HCT116 (cell line): ENCODE data around the gene PCDHA10. TPM values are rescaled to one million over a fixed set of nuclear protein-coding genes. Genes with fewer than 3 reads are reported as not detected.
"Not testable (repeated sequence)": the region's sequence is repeated elsewhere in the genome, so short reads cannot be mapped to it uniquely, and the experiment has no call there.

Source experiments
- ATAC-seq: fragments of 200-7000 bp; cut with Tn5 transposase; 2 replicates; pipeline ENCODE4 v1.9.1; 2020; ENCODE audit warnings: mild to moderate bottlenecking, moderate library complexity
- BruUV-seq: library from RNA; stranded (reverse); fragments of 400-500 nt; replicated peaks from 2 replicates; lab custom pipeline; 2021; lab: Mats Ljungman, UMichigan
- CTCF ChIA-PET: fragments of 300-600 bp; sonication (Branson Sonifier 250); formaldehyde crosslinking; loops from one replicate; lab custom pipeline; 2021; ENCODE audit warnings: antibody characterized with exemption; lab: Charles Lee
- POLR2A ChIA-PET: fragments of 300-600, 350-600 bp; sonication (Branson Sonifier 250); formaldehyde crosslinking; loops from one replicate; lab custom pipeline; 2021; ENCODE audit warnings: antibody characterized with exemption; lab: Charles Lee
- RAD21 ChIA-PET, 2 experiments: fragments of 300-600 bp; sonication (Branson Sonifier 250); formaldehyde crosslinking; loops; one replicate each; lab custom pipeline; 2023; ENCODE audit warnings: low total read pairs in 2 of 2; ENCODE audit not compliant: uncharacterized antibody in 2 of 2, unreplicated experiment in 2 of 2, low non-redundant PET in 1 of 2; lab: Charles Lee
- DNase-seq: peaks from one replicate; pipeline ENCODE4 v3.0.0-alpha.2; 2010; ENCODE audit warnings: low read depth, low spot score
- H2AFZ ChIP-seq: fragments of 200-600 bp; shearing (Covaris generic), sonication (generic); 2 replicates; pipeline ENCODE4 v1.6.1; 2017; ENCODE audit warnings: low read depth, mixed run types, mixed read lengths, antibody characterized with exemption, low read length; ENCODE audit not compliant: poor library complexity, severe bottlenecking
- H3K27ac ChIP-seq: 2 replicates; pipeline ENCODE4 v1.5.1; 2012; ENCODE audit warnings: low read depth, low read length
- H3K27me3 ChIP-seq: fragments of 200-600 bp; sonication (generic); 2 replicates; pipeline ENCODE4 v1.6.1; 2016; ENCODE audit warnings: mixed run types, low read length, mixed read lengths; ENCODE audit not compliant: insufficient read depth
- H3K36me3 ChIP-seq, 2 experiments: fragments of 200-500 bp in 1 of 2; fragments of 200-600 bp in 1 of 2; sonication (Bioruptor generic) in 1 of 2; sonication (generic) in 1 of 2; 2 replicates each; pipeline versions ENCODE4 v1.5.1 to v1.6.1; 2014 to 2016; ENCODE audit warnings: low read length in 2 of 2, inconsistent platforms in 1 of 2, mixed read lengths in 1 of 2, mixed run types in 1 of 2; ENCODE audit not compliant: insufficient read depth in 2 of 2, control insufficient read depth in 1 of 2
- H3K4me1 ChIP-seq, 2 experiments: fragments of 200-600 bp in 1 of 2; sonication (generic) in 1 of 2; 2 replicates each; pipeline versions ENCODE4 v1.5.1 to v1.6.1; 2012 to 2017; ENCODE audit warnings: low read length in 2 of 2, inconsistent platforms in 1 of 2, mild to moderate bottlenecking in 1 of 2, mixed read lengths in 1 of 2, mixed run types in 1 of 2, moderate library complexity in 1 of 2; ENCODE audit not compliant: insufficient read depth in 2 of 2, control insufficient read depth in 1 of 2
- H3K4me2 ChIP-seq: fragments of 200-600 bp; sonication (generic); 2 replicates; pipeline ENCODE4 v1.6.1; 2017; ENCODE audit warnings: mixed run types, low read length, mixed read lengths
- H3K4me3 ChIP-seq, 2 experiments: fragments of 200-600 bp in 1 of 2; sonication (generic) in 1 of 2; replicated peaks in 1 of 2; 2 replicates each; pipeline ENCODE4 v1.5.1; 2011 to 2016; ENCODE audit warnings: low read length in 2 of 2, control low read depth in 1 of 2, low read depth in 1 of 2, mild to moderate bottlenecking in 1 of 2, mixed read lengths in 1 of 2, mixed run types in 1 of 2
- H3K79me2 ChIP-seq: fragments of 200-600 bp; sonication (generic); 2 replicates; pipeline ENCODE4 v1.6.1; 2017; ENCODE audit warnings: mild to moderate bottlenecking, mixed run types, low read length, moderate library complexity, mixed read lengths; ENCODE audit not compliant: insufficient read depth
- H3K9ac ChIP-seq: fragments of 200-600 bp; sonication (generic); 2 replicates; pipeline ENCODE4 v1.6.1; 2016; ENCODE audit warnings: low read length, mixed read lengths
- H3K9me2 ChIP-seq: fragments of 200-600 bp; sonication (generic), shearing (Covaris generic); 2 replicates; pipeline ENCODE4 v1.6.1; 2017; ENCODE audit warnings: mixed run types, mild to moderate bottlenecking, moderate library complexity; ENCODE audit not compliant: insufficient read depth
- H3K9me3 ChIP-seq, 2 experiments: fragments of 200-500 bp in 1 of 2; fragments of 200-600 bp in 1 of 2; sonication (Bioruptor generic) in 1 of 2; sonication (generic) in 1 of 2; 2 replicates each; pipeline ENCODE4 v1.6.1; 2014 to 2017; ENCODE audit warnings: low read length in 2 of 2, mixed read lengths in 2 of 2, inconsistent platforms in 1 of 2, low read depth in 1 of 2, mild to moderate bottlenecking in 1 of 2, mixed run types in 1 of 2, moderate library complexity in 1 of 2; ENCODE audit not compliant: control insufficient read depth in 1 of 2, insufficient read depth in 1 of 2
- H4K20me1 ChIP-seq: fragments of 200-600 bp; sonication (generic), shearing (Covaris generic); 2 replicates; pipeline ENCODE4 v1.6.1; 2017; ENCODE audit warnings: mixed run types, mild to moderate bottlenecking, moderate library complexity; ENCODE audit not compliant: insufficient read depth
- CEBPB ChIP-seq: IDR thresholded peaks from 2 replicates; pipeline ENCODE4 v1.6.1; 2012; ENCODE audit warnings: low read depth
- CTCF ChIP-seq, 3 experiments: fragments of 200-600 bp in 1 of 3; sonication (generic) in 1 of 3; IDR thresholded peaks in 2 of 3; conservative IDR thresholded peaks in 1 of 3; 2 replicates each; pipeline ENCODE4 v1.5.1; 2012 to 2017; ENCODE audit warnings: low read depth in 2 of 3, low read length in 2 of 3, antibody characterized with exemption in 1 of 3, borderline replicate concordance in 1 of 3, control low read depth in 1 of 3, mild to moderate bottlenecking in 1 of 3, mixed read lengths in 1 of 3, mixed run types in 1 of 3, moderate library complexity in 1 of 3; ENCODE audit not compliant: insufficient read depth in 1 of 3
- EGR1 ChIP-seq: IDR thresholded peaks from 2 replicates; pipeline ENCODE4 v1.6.1; 2012; ENCODE audit warnings: low read depth
- ELF1 ChIP-seq: IDR thresholded peaks from 2 replicates; pipeline ENCODE4 v1.6.1; 2012; ENCODE audit warnings: low read depth, borderline replicate concordance
- EZH2 ChIP-seq: fragments of 200-600 bp; sonication (generic); IDR thresholded peaks from 2 replicates; pipeline ENCODE4 v1.6.1; 2017; ENCODE audit warnings: antibody characterized with exemption, mixed run types
- FOSL1 ChIP-seq: IDR thresholded peaks from 2 replicates; pipeline ENCODE4 v1.6.1; 2012; ENCODE audit warnings: low read depth
- JUND ChIP-seq: IDR thresholded peaks from 2 replicates; pipeline ENCODE4 v1.6.1; 2012
- POLR2AphosphoS5 ChIP-seq: IDR thresholded peaks from 2 replicates; pipeline ENCODE4 v1.6.1; 2011; ENCODE audit warnings: mild to moderate bottlenecking, low read depth, low read length, moderate library complexity
- SRF ChIP-seq: IDR thresholded peaks from 2 replicates; pipeline ENCODE4 v1.6.1; 2012; ENCODE audit warnings: low read depth
- TCF7L2 ChIP-seq: IDR thresholded peaks from 2 replicates; pipeline ENCODE4 v1.7.0; 2011; ENCODE audit warnings: borderline replicate concordance, inconsistent platforms; ENCODE audit not compliant: insufficient read depth, insufficient read length; ENCODE audit errors: extremely low read depth
- YY1 ChIP-seq: IDR thresholded peaks from 2 replicates; pipeline ENCODE4 v1.6.1; 2011; ENCODE audit warnings: low read length, low read depth, moderate library complexity, mild to moderate bottlenecking; ENCODE audit not compliant: insufficient replicate concordance; ENCODE audit errors: extremely low read depth
- intact Hi-C: fragments of 100-400 bp; cut with micrococcal nuclease; formaldehyde crosslinking; loops from 2 replicates; pipeline ENCODE4 v1.10.0; 2022
- total RNA-seq: library from RNA; stranded (reverse); gene quantifications from one replicate; pipeline ENCODE4 v1.2.1, GENCODE V29; 2021; ENCODE audit not compliant: unreplicated experiment
- TF ChIP-seq, protein P1 (sequence below): IDR thresholded peaks from 2 replicates; pipeline ENCODE4 v1.6.1; 2012; ENCODE audit warnings: low read depth
- TF ChIP-seq, protein P2 (sequence below): IDR thresholded peaks from 2 replicates; pipeline ENCODE4 v1.6.1; 2012
- TF ChIP-seq, protein P3 (sequence below): IDR thresholded peaks from 2 replicates; pipeline ENCODE4 v1.6.1; 2012

The PCDHA10 gene
- total RNA-seq, 1 experiment from 2014 or later, result 0.05 TPM

GRCh38 chr5:140876541-140877261 lies 21.0 kb downstream of the PCDHA10 start:
- H3K9me2 ChIP-seq, DNase-seq, H3K36me3 ChIP-seq, POLR2A ChIA-PET, BruUV-seq, H3K27ac ChIP-seq, H3K4me1 ChIP-seq, H3K27me3 ChIP-seq, H3K4me3 ChIP-seq, H3K79me2 ChIP-seq, H3K4me2 ChIP-seq, H3K9ac ChIP-seq, ATAC-seq, H3K9me3 ChIP-seq, intact Hi-C loops, H4K20me1 ChIP-seq, H2AFZ ChIP-seq, RAD21 ChIA-PET: not testable (repeated sequence)
- TF ChIP-seq, protein P1, sequence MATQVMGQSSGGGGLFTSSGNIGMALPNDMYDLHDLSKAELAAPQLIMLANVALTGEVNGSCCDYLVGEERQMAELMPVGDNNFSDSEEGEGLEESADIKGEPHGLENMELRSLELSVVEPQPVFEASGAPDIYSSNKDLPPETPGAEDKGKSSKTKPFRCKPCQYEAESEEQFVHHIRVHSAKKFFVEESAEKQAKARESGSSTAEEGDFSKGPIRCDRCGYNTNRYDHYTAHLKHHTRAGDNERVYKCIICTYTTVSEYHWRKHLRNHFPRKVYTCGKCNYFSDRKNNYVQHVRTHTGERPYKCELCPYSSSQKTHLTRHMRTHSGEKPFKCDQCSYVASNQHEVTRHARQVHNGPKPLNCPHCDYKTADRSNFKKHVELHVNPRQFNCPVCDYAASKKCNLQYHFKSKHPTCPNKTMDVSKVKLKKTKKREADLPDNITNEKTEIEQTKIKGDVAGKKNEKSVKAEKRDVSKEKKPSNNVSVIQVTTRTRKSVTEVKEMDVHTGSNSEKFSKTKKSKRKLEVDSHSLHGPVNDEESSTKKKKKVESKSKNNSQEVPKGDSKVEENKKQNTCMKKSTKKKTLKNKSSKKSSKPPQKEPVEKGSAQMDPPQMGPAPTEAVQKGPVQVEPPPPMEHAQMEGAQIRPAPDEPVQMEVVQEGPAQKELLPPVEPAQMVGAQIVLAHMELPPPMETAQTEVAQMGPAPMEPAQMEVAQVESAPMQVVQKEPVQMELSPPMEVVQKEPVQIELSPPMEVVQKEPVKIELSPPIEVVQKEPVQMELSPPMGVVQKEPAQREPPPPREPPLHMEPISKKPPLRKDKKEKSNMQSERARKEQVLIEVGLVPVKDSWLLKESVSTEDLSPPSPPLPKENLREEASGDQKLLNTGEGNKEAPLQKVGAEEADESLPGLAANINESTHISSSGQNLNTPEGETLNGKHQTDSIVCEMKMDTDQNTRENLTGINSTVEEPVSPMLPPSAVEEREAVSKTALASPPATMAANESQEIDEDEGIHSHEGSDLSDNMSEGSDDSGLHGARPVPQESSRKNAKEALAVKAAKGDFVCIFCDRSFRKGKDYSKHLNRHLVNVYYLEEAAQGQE, result peak; percentile 16; the same call in 1 of the 2 replicates
- CTCF ChIA-PET, result interaction anchor here (1.3 kb wide), 1 partner anchor 164 kb away, joined by 13 read pairs; no protein-coding TSS in a partner anchor

GRCh38 chr5:140877262-140877581 lies 21.5 kb downstream of the PCDHA10 start:
- POLR2A ChIA-PET, result no interaction called here
- BruUV-seq, result no TSS peak
- ATAC-seq, result no peak
- TF ChIP-seq FOSL1, result no peak
- TF ChIP-seq EGR1, result no peak
- TF ChIP-seq, protein P2, sequence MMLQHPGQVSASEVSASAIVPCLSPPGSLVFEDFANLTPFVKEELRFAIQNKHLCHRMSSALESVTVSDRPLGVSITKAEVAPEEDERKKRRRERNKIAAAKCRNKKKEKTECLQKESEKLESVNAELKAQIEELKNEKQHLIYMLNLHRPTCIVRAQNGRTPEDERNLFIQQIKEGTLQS, result no peak
- no peak for TF ChIP-seq EZH2
- TF ChIP-seq CEBPB, result no peak
- TF ChIP-seq, protein P3, sequence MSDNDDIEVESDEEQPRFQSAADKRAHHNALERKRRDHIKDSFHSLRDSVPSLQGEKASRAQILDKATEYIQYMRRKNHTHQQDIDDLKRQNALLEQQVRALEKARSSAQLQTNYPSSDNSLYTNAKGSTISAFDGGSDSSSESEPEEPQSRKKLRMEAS, result no peak
- TF ChIP-seq CTCF (IDR thresholded peaks at IDR 0.05 in 2 of 3, conservative IDR thresholded peaks at IDR 0.05 in 1 of 3; ENCODE audit: borderline replicate concordance in 1 of 3, insufficient read depth in 1 of 3, low read depth in 2 of 3, low read length in 2 of 3), result no peak
- TF ChIP-seq POLR2AphosphoS5, result no peak
- TF ChIP-seq SRF, result no peak
- no peak for TF ChIP-seq ELF1
- no peak for TF ChIP-seq YY1
- no peak for TF ChIP-seq TCF7L2
- TF ChIP-seq JUND, result no peak

More at GRCh38 chr5:140877262-140877581, 21.5 kb downstream of the PCDHA10 start:
- Histone ChIP-seq H3K9me2 (no peaks in the 10 kb centered on the region; the same call in 1 of the 2 replicates), H3K4me1 (no peaks in the 10 kb centered on the region), H3K27ac (no peak overlapping the region), H3K4me2 (no peak overlapping the region), H3K79me2 (no peaks in the 10 kb centered on the region), H3K9me3 (no peaks in the 10 kb centered on the region), H2AFZ (no peak overlapping the region), H4K20me1 (no peaks in the 10 kb centered on the region), H3K27me3 (no peaks in the 10 kb centered on the region), H3K4me3 (no peak overlapping the region), H3K36me3 (no peaks in the 10 kb centered on the region), H3K9ac (no peak overlapping the region)
- no peak for DNase-seq
- CTCF ChIA-PET, result no interaction called here
- intact Hi-C loops, result no loop called here
- RAD21 ChIA-PET, result no interaction called here
